HepG2 (cell line): Measurements from ENCODE around the gene IFT52. TPM values are rescaled to one million over a fixed set of nuclear protein-coding genes. Genes with fewer than 3 reads are reported as not detected.

Experiments used
- ARID2 ChIP-seq: sonication (generic); formaldehyde crosslinking; IDR thresholded peaks from 2 replicates; pipeline ENCODE4 v1.8.1; 2022; ENCODE audit warnings: mild to moderate bottlenecking, missing genetic modification reagents, borderline replicate concordance
- BCL6 ChIP-seq: IDR thresholded peaks from 2 replicates; pipeline ENCODE4 v1.6.1; 2016; ENCODE audit warnings: missing genetic modification reagents, missing compliant biosample characterization
- CREM ChIP-seq, 2 experiments: sonication (generic) in 1 of 2; formaldehyde crosslinking in 1 of 2; IDR thresholded peaks; 2 replicates each; pipeline versions ENCODE4 v1.4.0 to v1.6.1; 2016 to 2020; ENCODE audit warnings: antibody characterized with exemption in 1 of 2, mild to moderate bottlenecking in 1 of 2, missing genetic modification reagents in 1 of 2
- JUNB ChIP-seq: sonication (generic); formaldehyde crosslinking; IDR thresholded peaks from 2 replicates; pipeline ENCODE4 v1.8.0; 2022; ENCODE audit warnings: missing genetic modification reagents, mild to moderate bottlenecking, borderline replicate concordance
- KDM1A ChIP-seq: IDR thresholded peaks from 2 replicates; pipeline ENCODE4 v1.6.1; 2016; ENCODE audit warnings: missing compliant biosample characterization
- KLF11 ChIP-seq: IDR thresholded peaks from 2 replicates; pipeline ENCODE4 v1.6.1; 2016; ENCODE audit warnings: missing compliant biosample characterization
- NFE2L1 ChIP-seq: sonication (generic); formaldehyde crosslinking; IDR thresholded peaks from 2 replicates; pipeline ENCODE4 v1.4.0; 2020; ENCODE audit warnings: missing genetic modification reagents, mild to moderate bottlenecking, borderline replicate concordance
- NFYC ChIP-seq: IDR thresholded peaks from 2 replicates; pipeline ENCODE4 v1.6.1; 2016; ENCODE audit warnings: missing genetic modification reagents, missing compliant biosample characterization
- NR0B2 ChIP-seq: sonication (generic); formaldehyde crosslinking; IDR thresholded peaks from 2 replicates; pipeline ENCODE4 v1.4.0; 2020; ENCODE audit warnings: mild to moderate bottlenecking, missing genetic modification reagents
- NR1H2 ChIP-seq: sonication (generic); formaldehyde crosslinking; IDR thresholded peaks from 2 replicates; pipeline ENCODE4 v1.8.1; 2022; ENCODE audit warnings: low read depth, missing genetic modification reagents, borderline replicate concordance
- PBX3 ChIP-seq: sonication (generic); formaldehyde crosslinking; IDR thresholded peaks from 2 replicates; pipeline ENCODE4 v1.8.1; 2023; ENCODE audit warnings: missing genetic modification reagents, inconsistent platforms, borderline replicate concordance
- POLR2A ChIP-seq, 2 experiments: IDR thresholded peaks; 2 replicates each; pipeline ENCODE4 v1.6.1; 2011; ENCODE audit warnings: low read depth in 2 of 2, low read length in 2 of 2, mild to moderate bottlenecking in 1 of 2, moderate library complexity in 1 of 2; ENCODE audit not compliant: insufficient read depth in 1 of 2
- PPARG ChIP-seq: conservative IDR thresholded peaks from 2 replicates; pipeline ENCODE4 v1.6.1; 2016; ENCODE audit warnings: missing biosample characterization, missing genetic modification reagents
- RBAK ChIP-seq: sonication (generic); formaldehyde crosslinking; IDR thresholded peaks from 2 replicates; pipeline ENCODE4 v1.5.1; 2020; ENCODE audit warnings: mild to moderate bottlenecking, missing genetic modification reagents
- SAFB2 ChIP-seq: sonication (generic); formaldehyde crosslinking; IDR thresholded peaks from 2 replicates; pipeline ENCODE4 v1.5.1; 2020; ENCODE audit warnings: missing genetic modification reagents, low read depth, mild to moderate bottlenecking, borderline replicate concordance
- SOX5 ChIP-seq: IDR thresholded peaks from 2 replicates; pipeline ENCODE4 v1.6.1; 2016; ENCODE audit warnings: borderline replicate concordance
- TEAD2 ChIP-seq: sonication (generic); formaldehyde crosslinking; IDR thresholded peaks from 2 replicates; pipeline ENCODE4 v1.9.0; 2021; ENCODE audit warnings: missing genetic modification reagents
- THRA ChIP-seq: sonication (generic); formaldehyde crosslinking; IDR thresholded peaks from 2 replicates; pipeline ENCODE4 v1.4.0; 2020; ENCODE audit warnings: missing genetic modification reagents, borderline replicate concordance
- ZNF30 ChIP-seq: sonication (generic); formaldehyde crosslinking; IDR thresholded peaks from 2 replicates; pipeline ENCODE4 v1.5.0; 2020; ENCODE audit warnings: mild to moderate bottlenecking, missing genetic modification reagents
- ZNF34 ChIP-seq: sonication (generic); formaldehyde crosslinking; IDR thresholded peaks from 2 replicates; pipeline ENCODE4 v1.4.0; 2020; ENCODE audit warnings: mild to moderate bottlenecking, missing genetic modification reagents, borderline replicate concordance
- ZNF616 ChIP-seq: sonication (generic); formaldehyde crosslinking; IDR thresholded peaks from 2 replicates; pipeline ENCODE4 v1.5.0; 2020; ENCODE audit warnings: low read depth, mild to moderate bottlenecking, missing genetic modification reagents
- ZNF644 ChIP-seq: IDR thresholded peaks from 2 replicates; pipeline ENCODE4 v1.6.1; 2016; ENCODE audit warnings: low read depth
- ZNF713 ChIP-seq: sonication (generic); formaldehyde crosslinking; IDR thresholded peaks from 2 replicates; pipeline ENCODE4 v1.4.0; 2020; ENCODE audit warnings: mild to moderate bottlenecking, missing genetic modification reagents
- ZNF777 ChIP-seq: sonication (generic); formaldehyde crosslinking; IDR thresholded peaks from 2 replicates; pipeline ENCODE4 v1.4.0; 2020; ENCODE audit warnings: missing genetic modification reagents
- ZNF839 ChIP-seq: sonication (generic); formaldehyde crosslinking; IDR thresholded peaks from 2 replicates; pipeline ENCODE4 v1.4.0; 2020; ENCODE audit warnings: missing genetic modification reagents, mild to moderate bottlenecking, borderline replicate concordance
- ZSCAN5A ChIP-seq: sonication (generic); formaldehyde crosslinking; IDR thresholded peaks from 2 replicates; pipeline ENCODE4 v1.8.0; 2022; ENCODE audit warnings: mild to moderate bottlenecking, missing genetic modification reagents, borderline replicate concordance
- polyA plus RNA-seq, 8 experiments: library from polyadenylated mRNA; depleted of rRNA in 3 of 8; stranded (reverse) in 7 of 8; unstranded in 1 of 8; fragments of >200 nt; fragmentation: Illumina TruSeq in 4 of 8; extraction: Trizol in 4 of 8; gene quantifications; 2 replicates each; pipeline versions ENCODE4 v1.2.1 to v1.2.3, GENCODE V29; 2011 to 2016; ENCODE audit warnings: low read depth in 4 of 8, missing spikeins in 1 of 8, mixed read lengths in 1 of 8; ENCODE audit not compliant: insufficient read depth in 1 of 8
- total RNA-seq, 5 experiments: library from RNA; depleted of rRNA; stranded (reverse); fragments of >200 nt; fragmentation: Illumina TruSeq; extraction: Trizol; gene quantifications; 2 replicates each; pipeline ENCODE4 v1.2.3, GENCODE V29; 2016; ENCODE audit warnings: low read depth in 1 of 5

Gene IFT52
- total and polyA plus RNA-seq, 2 of the 13 experiments (the other 11 are each of a cell fraction or from before 2014, with no cell fraction given), result 48.0 to 64.0 TPM

DNA sequence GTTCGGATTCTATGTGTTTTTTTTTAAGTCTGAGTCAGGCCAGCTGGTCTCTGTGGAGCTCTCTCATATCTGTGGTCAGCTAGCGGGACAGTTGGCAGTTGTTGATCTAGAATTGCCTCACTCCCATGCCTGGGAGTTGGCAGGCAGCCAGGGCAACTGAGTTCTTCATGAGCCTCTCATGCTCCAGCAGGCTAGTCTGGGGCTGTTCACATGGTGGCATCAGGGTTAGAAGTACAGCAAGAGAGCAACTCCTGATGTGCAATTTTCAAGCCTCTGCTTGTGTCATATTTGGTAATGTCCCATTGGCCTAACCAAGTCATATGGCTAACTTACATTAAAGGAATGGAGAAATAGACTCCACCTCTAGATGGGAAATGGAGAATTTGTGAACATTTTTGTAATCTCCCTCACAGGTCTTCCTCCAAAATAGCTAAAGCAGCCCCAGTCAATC lies 6.7 kb upstream of the IFT52 start (continued):
- TF ChIP-seq THRA (peak; percentile 26; the same call in 1 of the 2 replicates), ZNF34 (no peak), BCL6 (peak; percentile 66), KDM1A (CRISPR knock-in tag) (peak; percentile 5; the same call in 1 of the 2 replicates), CREM (IDR thresholded peaks at IDR 0.05) (no peak), CREM (CRISPR knock-in tag; IDR thresholded peaks at IDR 0.05) (no peak), ZNF644 (CRISPR knock-in tag) (peak; percentile 55; the same call in 1 of the 2 replicates), ARID2 (CRISPR knock-in tag) (no peak), SAFB2 (CRISPR knock-in tag) (no peak), NR1H2 (CRISPR knock-in tag) (no peak), KLF11 (CRISPR knock-in tag) (no peak), JUNB (CRISPR knock-in tag) (no peak), ZNF30 (CRISPR knock-in tag) (no peak), NR0B2 (CRISPR knock-in tag) (no peak), POLR2A (IDR thresholded peaks at IDR 0.05; ENCODE audit: insufficient read depth in 1 of 2, low read depth in 2 of 2, low read length in 2 of 2) (no peak), ZNF616 (CRISPR knock-in tag) (no peak), NFE2L1 (CRISPR knock-in tag) (no peak), ZSCAN5A (CRISPR knock-in tag) (no peak), ZNF777 (no peak), RBAK (CRISPR knock-in tag) (no peak), ZNF713 (no peak), PPARG (CRISPR knock-in tag) (no peak), ZNF839 (CRISPR knock-in tag) (no peak), NFYC (CRISPR knock-in tag) (no peak), TEAD2 (CRISPR knock-in tag) (no peak), PBX3 (CRISPR knock-in tag) (no peak), SOX5 (peak; percentile 55; the same call in 1 of the 2 replicates)
